A549 (cell line): Measurements from ENCODE around the gene DSCAML1.

Experiments used
- ESRRA ChIP-seq: fragments of 150-350 bp; IDR thresholded peaks from 2 replicates; pipeline ENCODE4 v1.6.1; 2014; ENCODE audit warnings: mild to moderate bottlenecking, low read length, borderline replicate concordance
- HES2 ChIP-seq: fragments of >200 bp; sonication (Bioruptor Twin); formaldehyde crosslinking; IDR thresholded peaks from 2 replicates; pipeline ENCODE4 v1.6.1; 2016
- POLR2A ChIP-seq: IDR thresholded peaks from 2 replicates; pipeline ENCODE4 v1.6.1; 2012; ENCODE audit warnings: mild to moderate bottlenecking, low read length

- TF ChIP-seq POLR2A = no peak
- TF ChIP-seq ESRRA = no peak
- TF ChIP-seq HES2 = no peak
Observed at GRCh38 chr11:117593065-117593464, 204.0 kb downstream of the DSCAML1 start.
